Spleen (tissue), 11 donors: ENCODE results near the gene RPL38. TPM values are rescaled to one million over a fixed set of nuclear protein-coding genes. Genes with fewer than 3 reads are reported as not detected.
A peak's percentile ranks its signal among the peaks of the same experiment; 100 is the strongest.

ENCODE experiments used
- DNase-seq: peaks from one replicate; pipeline ENCODE4 v3.0.0-alpha.2; 2020
- H3K27ac ChIP-seq, 8 donors: fragments of 200-600 bp; sonication (generic) in 7 of 8; 1 replicate in 4 of 8; 2 replicates in 4 of 8; pipeline versions ENCODE4 v1.5.0 to v1.8.0; 2016 to 2021; ENCODE audit warnings: inconsistent platforms in 4 of 8, mild to moderate bottlenecking in 4 of 8, moderate library complexity in 1 of 8
- H3K27me3 ChIP-seq, 7 donors: fragments of 200-600 bp; sonication (generic) in 6 of 7; replicated peaks in 1 of 7; 1 replicate in 4 of 7; 2 replicates in 3 of 7; pipeline versions ENCODE4 v1.5.0 to v1.8.0; 2016 to 2021; ENCODE audit warnings: inconsistent platforms in 3 of 7, mild to moderate bottlenecking in 1 of 7
- H3K36me3 ChIP-seq, 6 donors: fragments of 200-600 bp; sonication (generic) in 5 of 6; 1 replicate in 4 of 6; 2 replicates in 2 of 6; pipeline versions ENCODE4 v1.5.0 to v1.8.0; 2016 to 2021; ENCODE audit warnings: inconsistent platforms in 2 of 6
- H3K4me1 ChIP-seq, 6 donors: fragments of 200-600 bp; sonication (generic) in 5 of 6; 1 replicate in 3 of 6; 2 replicates in 3 of 6; pipeline versions ENCODE4 v1.5.0 to v1.8.0; 2016 to 2021; ENCODE audit warnings: inconsistent platforms in 3 of 6
- H3K4me3 ChIP-seq, 8 donors: fragments of 200-600 bp; sonication (generic) in 7 of 8; 1 replicate in 4 of 8; 2 replicates in 4 of 8; pipeline versions ENCODE4 v1.5.0 to v1.8.0; 2016 to 2021; ENCODE audit warnings: inconsistent platforms in 4 of 8, mild to moderate bottlenecking in 4 of 8, moderate library complexity in 2 of 8
- H3K9me3 ChIP-seq, 8 donors: fragments of 200-600 bp; sonication (generic) in 7 of 8; 1 replicate in 4 of 8; 2 replicates in 4 of 8; pipeline versions ENCODE4 v1.5.0 to v1.8.0; 2016 to 2021; ENCODE audit warnings: inconsistent platforms in 4 of 8
- CTCF ChIP-seq, 11 experiments: fragments of 200-600 bp in 7 of 11; fragments of 450-650 bp in 4 of 11; sonication (generic) in 4 of 11; IDR thresholded peaks in 8 of 11; conservative IDR thresholded peaks in 3 of 11; 1 replicate in 7 of 11; 2 replicates in 4 of 11; pipeline versions ENCODE4 v1.4.0 to v1.8.0; 2016 to 2021; ENCODE audit warnings: antibody characterized with exemption in 11 of 11, inconsistent platforms in 4 of 11, mild to moderate bottlenecking in 1 of 11
- POLR2A ChIP-seq, 3 donors: fragments of 450-650 bp; IDR thresholded peaks; one replicate each; pipeline ENCODE4 v1.5.1; 2017; ENCODE audit warnings: antibody characterized with exemption in 3 of 3, mild to moderate bottlenecking in 1 of 3
- POLR2AphosphoS5 ChIP-seq, 3 donors: sonication (generic); formaldehyde crosslinking; IDR thresholded peaks; one replicate each; pipeline ENCODE4 v1.5.1; 2017; ENCODE audit warnings: antibody characterized with exemption in 3 of 3
- WGBS, 5 donors: extraction: QIAGEN DNeasy Blood & Tissue Kit in 3 of 5; methylation state at CpG; one replicate each; pipeline versions ENCODE4 v1.1.5 to v1.1.7; 2013 to 2018; 5-methylcytosine and 5-hydroxymethylcytosine counted together
- intact Hi-C: fragments of 100-400 bp; cut with DNase I; formaldehyde crosslinking; loops from one replicate; pipeline ENCODE4 v1.15.0; 2023; ENCODE audit warnings: low total_unique reads
- polyA plus RNA-seq, 3 donors: library from polyadenylated mRNA; stranded (reverse); fragments of 200-250 nt; gene quantifications; one replicate each; pipeline ENCODE4 v1.2.1, GENCODE V29; 2013
- total RNA-seq, 7 donors: library from RNA; depleted of rRNA in 3 of 7; stranded (reverse); fragments of >200 nt in 3 of 7; fragmentation: NEBNext Ultra II Directional in 4 of 7; extraction: Animal tissue kit (Norgen Biotek cat#: 25700) in 4 of 7; gene quantifications; one replicate each; pipeline versions ENCODE4 v1.1.0 to v1.2.1, GENCODE V29; 2016 to 2021
- donor health status: healthy with polysubstance abuse.
- donor health status: DM: no; HTN: no; CAD: no; lungs with moderate emphysema.
- donor health status: DM: no; HTN: no; CAD: no.
- donor health status: Bipolar disorder and iron deficiency.
- donor health status: healthy.
- donor health status: DM: no; HTN: no; CAD: no.
- donor health status: DM: yes; HTN: yes; CAD: no.

RPL38 gene
- total and polyA plus RNA-seq, 10 donors, result 311 to 3,463 (median 896) TPM

DNA sequence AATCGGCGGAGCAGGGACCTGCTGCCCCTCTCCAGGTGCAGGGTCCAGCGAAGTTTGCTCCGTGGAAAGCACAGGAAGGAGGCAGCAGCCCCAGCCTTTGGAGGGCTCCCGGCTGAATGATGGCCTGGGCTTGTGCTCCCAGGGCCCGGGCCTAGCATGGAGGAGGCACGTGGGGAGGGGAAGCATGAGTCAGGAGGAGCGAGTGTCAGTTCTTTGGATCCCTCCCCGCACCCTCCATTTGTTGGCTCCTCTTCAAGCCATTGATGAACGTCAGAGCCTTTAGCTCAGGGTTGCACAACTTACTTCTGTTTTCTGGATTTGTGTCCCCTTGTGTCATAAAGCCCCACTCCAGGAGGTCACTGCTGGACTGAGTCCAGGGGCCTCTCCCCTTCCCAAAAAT, 35.7 kb downstream of the RPL38 start:
- 60 to 88% (median 71%) methylated on average over 8 to 10 of the region's 10 CpGs for WGBS, 5 donors
- TF ChIP-seq POLR2AphosphoS5 (IDR thresholded peaks at IDR 0.05), result peak in 2 of 3 donors; percentile 46 to 47
- TF ChIP-seq POLR2A (IDR thresholded peaks at IDR 0.05), result no peak
- no peak for DNase-seq

DNA sequence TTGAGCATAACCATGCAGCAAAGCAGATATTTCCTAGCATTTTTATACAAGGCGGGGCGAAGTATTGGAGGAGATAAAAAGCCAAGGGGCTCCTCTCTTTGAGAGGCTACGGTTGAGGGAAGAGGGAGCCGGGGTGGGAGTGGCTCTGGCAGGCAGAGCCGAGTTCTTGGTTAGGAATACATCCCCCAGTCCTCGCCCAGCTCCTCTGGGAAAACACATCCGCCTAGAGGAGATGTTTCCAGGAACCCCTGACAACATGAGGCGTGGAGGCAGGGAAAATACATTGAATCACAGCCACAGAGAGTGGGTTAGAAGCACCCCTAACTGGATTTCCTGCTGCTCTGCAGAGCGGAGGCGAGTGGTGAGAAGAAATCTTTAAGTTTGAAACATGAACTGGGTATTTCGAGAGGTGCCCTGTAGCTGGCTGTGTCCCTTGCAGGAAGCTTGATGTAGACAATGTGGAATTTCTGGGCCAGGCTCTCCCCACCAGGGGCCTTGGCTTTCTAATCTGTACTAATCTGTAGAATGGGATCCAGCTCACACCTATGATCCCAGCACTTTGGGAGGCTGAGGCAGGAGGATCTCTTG, 37.2 kb downstream of the RPL38 start:
- WGBS, 5 donors, result 63 to 80% (median 67%) methylated on average over 11 of the region's 11 CpGs
- no peaks in the 10 kb centered on the region for H3K9me3 ChIP-seq
- intact Hi-C loops, result no loop called here
- H3K4me1 ChIP-seq, result peaks cover 0 to 32% (median 14%) of the 10 kb centered on the region in 6 donors
- no peak for TF ChIP-seq CTCF (IDR thresholded peaks at IDR 0.05 in 8 of 11, conservative IDR thresholded peaks at IDR 0.05 in 3 of 11)
- H3K27ac ChIP-seq, result no peak overlapping the region
- peaks cover 0 to 47% (median 0%) of the 10 kb centered on the region in 6 donors for H3K36me3 ChIP-seq
- no peak overlapping the region for H3K4me3 ChIP-seq
- no peak for DNase-seq
- H3K27me3 ChIP-seq, result no peaks in the 10 kb centered on the region

More for the DNA sequence above, 35.7 kb downstream of the RPL38 start:
- H3K36me3 ChIP-seq, result peaks cover 0 to 35% (median 0%) of the 10 kb centered on the region in 6 donors
- intact Hi-C loops, result no loop called here
- no peaks in the 10 kb centered on the region for H3K27me3 ChIP-seq
- no peak overlapping the region for H3K27ac ChIP-seq
- H3K4me3 ChIP-seq, result no peak overlapping the region
- H3K9me3 ChIP-seq, result no peaks in the 10 kb centered on the region
- H3K4me1 ChIP-seq, result peaks cover 2 to 47% (median 28%) of the 10 kb centered on the region in 6 donors

- H3K27ac ChIP-seq, result peak overlapping the region in 1 of 8 donors; percentile 17
- no peaks in the 10 kb centered on the region for H3K9me3 ChIP-seq
- H3K27me3 ChIP-seq, result no peaks in the 10 kb centered on the region
- 46 to 70% (median 60%) methylated on average over 10 of the region's 10 CpGs for WGBS, 5 donors
- no peak overlapping the region for H3K4me3 ChIP-seq
- peaks cover 0 to 47% (median 0%) of the 10 kb centered on the region in 6 donors for H3K36me3 ChIP-seq
- TF ChIP-seq POLR2AphosphoS5 (IDR thresholded peaks at IDR 0.05) (peak in 1 of 3 donors; percentile 40), POLR2A (IDR thresholded peaks at IDR 0.05) (no peak)
- no peak for DNase-seq
- H3K4me1 ChIP-seq, result peaks cover 0 to 25% (median 13%) of the 10 kb centered on the region in 6 donors
- intact Hi-C loops, result no loop called here
These were observed 38.0 kb downstream of the RPL38 start for GRCh38 chr17:74241431-74241830.

DNA sequence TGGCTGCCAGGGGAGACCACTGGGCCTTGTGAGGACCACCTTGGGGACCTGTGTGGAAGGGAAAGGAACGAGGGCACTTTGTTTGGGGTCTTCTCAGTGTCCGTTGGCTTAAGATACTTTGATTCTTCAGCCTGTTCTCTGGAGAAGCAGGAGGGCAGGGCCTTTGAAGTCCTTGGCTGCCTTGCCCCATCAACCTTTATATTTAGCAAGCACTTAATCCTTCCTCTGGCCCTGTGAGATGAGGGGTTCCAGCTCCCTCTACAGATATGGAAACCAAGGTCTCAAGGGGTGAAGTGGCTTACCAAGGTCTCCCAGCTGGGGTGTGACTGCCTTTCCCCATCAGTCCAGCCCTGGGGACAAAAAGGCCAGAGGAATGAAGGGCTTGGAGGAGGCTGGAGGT, 38.4 kb downstream of the RPL38 start:
- H3K4me3 ChIP-seq, result no peak overlapping the region
- 66 to 83% (median 70%) methylated on average over 2 of the region's 2 CpGs for WGBS, 5 donors
- H3K27ac ChIP-seq, result no peak overlapping the region
- intact Hi-C loops, result no loop called here
- no peaks in the 10 kb centered on the region for H3K27me3 ChIP-seq
- no peaks in the 10 kb centered on the region for H3K9me3 ChIP-seq
- no peak for DNase-seq
- TF ChIP-seq POLR2A (IDR thresholded peaks at IDR 0.05), result no peak
- no peak for TF ChIP-seq CTCF (IDR thresholded peaks at IDR 0.05 in 8 of 11, conservative IDR thresholded peaks at IDR 0.05 in 3 of 11)
- no peak for TF ChIP-seq POLR2AphosphoS5 (IDR thresholded peaks at IDR 0.05)
- H3K36me3 ChIP-seq, result peaks cover 0 to 47% (median 0%) of the 10 kb centered on the region in 6 donors
- H3K4me1 ChIP-seq, result peaks cover 0 to 23% (median 13%) of the 10 kb centered on the region in 6 donors

DNA sequence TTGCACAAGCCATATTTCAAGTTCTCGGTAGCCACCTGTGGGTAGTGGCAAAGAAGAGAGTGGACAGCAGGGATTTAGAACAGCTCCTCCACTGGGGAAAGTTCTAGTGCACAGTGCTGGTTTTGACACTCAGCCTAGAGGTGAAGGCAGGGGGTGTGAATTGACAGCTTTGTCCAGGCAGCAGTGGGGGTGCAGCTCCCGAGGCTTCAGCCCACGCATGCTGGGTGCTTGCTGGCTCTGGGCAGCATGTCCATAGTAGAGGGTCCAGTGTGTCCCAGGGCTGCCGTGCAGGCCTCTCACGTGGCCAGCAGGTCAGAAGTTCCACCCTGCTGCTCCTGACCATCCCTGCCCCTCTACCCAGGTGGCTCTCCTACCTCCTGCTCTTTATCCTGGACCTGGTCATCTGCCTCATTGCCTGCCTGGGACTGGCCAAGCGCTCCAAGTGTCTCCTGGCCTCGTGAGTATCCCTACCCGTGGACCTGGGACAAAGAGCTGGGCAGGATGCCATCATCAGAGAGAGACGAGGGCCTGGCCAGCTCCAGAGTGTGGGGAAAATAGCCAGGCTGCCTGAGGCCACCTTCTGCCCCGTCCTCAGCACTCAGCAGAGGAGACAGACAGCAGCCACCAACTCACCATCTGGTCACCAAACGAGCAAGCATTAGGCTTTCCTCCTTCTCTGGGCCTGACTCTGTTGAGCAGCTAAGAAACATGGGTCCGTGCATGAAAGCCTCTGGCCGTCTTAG, 39.7 kb downstream of the RPL38 start:
- Histone ChIP-seq H3K9me3 (no peaks in the 10 kb centered on the region), H3K4me3 (no peak overlapping the region), H3K36me3 (peaks cover 0 to 42% (median 0%) of the 10 kb centered on the region in 6 donors), H3K27ac (no peak overlapping the region), H3K4me1 (peaks cover 0 to 23% (median 13%) of the 10 kb centered on the region in 6 donors), H3K27me3 (no peaks in the 10 kb centered on the region)
- TF ChIP-seq CTCF (IDR thresholded peaks at IDR 0.05 in 8 of 11, conservative IDR thresholded peaks at IDR 0.05 in 3 of 11), result no peak
- intact Hi-C loops, result no loop called here
- WGBS, 5 donors, result 80 to 91% (median 88%) methylated on average over 8 to 13 of the region's 13 CpGs
- DNase-seq, result no peak
